Peyer's patch (tissue), 4 donors: Measurements from ENCODE around the gene KLF16.
"Not testable (repeated sequence)": the region's sequence is repeated elsewhere in the genome, so short reads cannot be mapped to it uniquely, and the experiment has no call there.

ENCODE experiments used
- POLR2A ChIP-seq, 2 donors: fragments of 450-650 bp; IDR thresholded peaks; one replicate each; pipeline ENCODE4 v1.5.1; 2017; ENCODE audit warnings: antibody characterized with exemption in 2 of 2, mild to moderate bottlenecking in 2 of 2, moderate library complexity in 2 of 2
- TF ChIP-seq, protein P1 (sequence below), 6 experiments: fragments of 450-650 bp in 4 of 6; fragments of 200-600 bp in 2 of 6; sonication (generic) in 1 of 6; IDR thresholded peaks; one replicate each; pipeline ENCODE4 v1.5.1; 2017 to 2019; ENCODE audit warnings: antibody characterized with exemption in 6 of 6, mild to moderate bottlenecking in 3 of 6, moderate library complexity in 1 of 6

DNA sequence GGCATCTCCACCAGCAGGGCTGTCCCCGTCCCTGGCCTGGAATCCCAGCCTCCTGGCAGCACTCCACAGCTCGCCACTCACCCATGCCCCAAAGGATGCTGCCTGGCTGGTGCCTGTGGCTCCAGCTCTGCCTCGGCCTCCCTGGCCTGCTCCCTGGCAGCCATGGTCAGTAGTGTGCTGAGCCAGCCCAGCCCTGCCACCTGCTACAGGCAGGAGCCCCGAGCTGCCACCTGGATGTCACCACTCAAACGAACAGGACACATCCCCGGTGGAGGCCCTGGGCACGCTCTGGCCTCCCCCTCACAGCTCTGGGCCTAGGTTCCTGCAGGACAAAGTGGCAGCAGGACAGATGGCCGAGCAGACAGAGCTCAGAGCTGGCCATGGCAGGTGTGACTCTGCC lies 15.2 kb upstream of the KLF16 start:
- TF ChIP-seq, protein P1, sequence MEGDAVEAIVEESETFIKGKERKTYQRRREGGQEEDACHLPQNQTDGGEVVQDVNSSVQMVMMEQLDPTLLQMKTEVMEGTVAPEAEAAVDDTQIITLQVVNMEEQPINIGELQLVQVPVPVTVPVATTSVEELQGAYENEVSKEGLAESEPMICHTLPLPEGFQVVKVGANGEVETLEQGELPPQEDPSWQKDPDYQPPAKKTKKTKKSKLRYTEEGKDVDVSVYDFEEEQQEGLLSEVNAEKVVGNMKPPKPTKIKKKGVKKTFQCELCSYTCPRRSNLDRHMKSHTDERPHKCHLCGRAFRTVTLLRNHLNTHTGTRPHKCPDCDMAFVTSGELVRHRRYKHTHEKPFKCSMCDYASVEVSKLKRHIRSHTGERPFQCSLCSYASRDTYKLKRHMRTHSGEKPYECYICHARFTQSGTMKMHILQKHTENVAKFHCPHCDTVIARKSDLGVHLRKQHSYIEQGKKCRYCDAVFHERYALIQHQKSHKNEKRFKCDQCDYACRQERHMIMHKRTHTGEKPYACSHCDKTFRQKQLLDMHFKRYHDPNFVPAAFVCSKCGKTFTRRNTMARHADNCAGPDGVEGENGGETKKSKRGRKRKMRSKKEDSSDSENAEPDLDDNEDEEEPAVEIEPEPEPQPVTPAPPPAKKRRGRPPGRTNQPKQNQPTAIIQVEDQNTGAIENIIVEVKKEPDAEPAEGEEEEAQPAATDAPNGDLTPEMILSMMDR (IDR thresholded peaks at IDR 0.05): not testable (repeated sequence)
- not testable (repeated sequence) for TF ChIP-seq POLR2A (IDR thresholded peaks at IDR 0.05)
